ENCODE measurements around the gene SPTA1. TPM values are rescaled to one million over a fixed set of nuclear protein-coding genes. Genes with fewer than 3 reads are reported as not detected.
"Not testable (repeated sequence)": the region's sequence is repeated elsewhere in the genome, so short reads cannot be mapped to it uniquely, and the experiment has no call there.

SPTA1 gene
- total RNA-seq, 2 experiments from 2014 or later: 0.44 TPM; not detected in 1

DNA sequence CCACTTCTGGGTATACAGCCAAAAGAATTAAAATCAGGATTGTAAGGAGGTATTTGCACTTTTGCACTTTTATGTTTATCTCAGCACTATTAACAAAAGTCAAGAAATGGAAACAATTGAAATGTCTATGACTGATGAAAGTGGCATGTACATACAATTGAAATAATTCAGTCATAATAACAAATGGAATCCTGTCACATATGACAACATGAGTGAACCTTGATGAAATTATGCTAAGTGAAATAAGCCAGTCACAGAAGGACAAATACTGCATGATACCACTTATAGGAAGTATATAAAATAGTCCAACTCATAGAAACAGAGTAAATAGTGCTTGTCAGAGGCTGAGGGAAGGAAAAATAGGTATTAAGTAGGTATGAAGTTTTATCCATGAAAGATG, 3.4 kb upstream of the SPTA1 start:
- Histone ChIP-seq H4K20me1 (ENCODE audit: insufficient read depth, low read length) (no peaks in the 10 kb centered on the region), H3K4me1 (ENCODE audit: insufficient read depth, low read length, poor library complexity, severe bottlenecking) (no peaks in the 10 kb centered on the region), H3K9me3 (ENCODE audit: low read length) (no peaks in the 10 kb centered on the region), H3K79me2 (ENCODE audit: insufficient read depth, low read depth, low read length) (no peaks in the 10 kb centered on the region), H3K36me3 (ENCODE audit: insufficient read depth, low read length) (no peaks in the 10 kb centered on the region), H2AFZ (ENCODE audit: low read length) (no peak overlapping the region), H3K4me3 (ENCODE audit: low read depth, low read length, poor library complexity, severe bottlenecking) (no peak overlapping the region), H3K27ac (ENCODE audit: low read depth, low read length, poor library complexity, severe bottlenecking) (no peak overlapping the region), H3K4me2 (ENCODE audit: low read length) (no peak overlapping the region), H3K9me2 (ENCODE audit: insufficient read depth, low read length) (no peaks in the 10 kb centered on the region)
- BruUV-seq (replicated peaks): no TSS peak
- CTCF ChIA-PET (ENCODE audit: unreplicated experiment): no interaction called here
- no peak for TF ChIP-seq EZH2phosphoT487 (IDR thresholded peaks at IDR 0.05; ENCODE audit: borderline replicate concordance, low read depth, low read length)
- TF ChIP-seq, protein P1, sequence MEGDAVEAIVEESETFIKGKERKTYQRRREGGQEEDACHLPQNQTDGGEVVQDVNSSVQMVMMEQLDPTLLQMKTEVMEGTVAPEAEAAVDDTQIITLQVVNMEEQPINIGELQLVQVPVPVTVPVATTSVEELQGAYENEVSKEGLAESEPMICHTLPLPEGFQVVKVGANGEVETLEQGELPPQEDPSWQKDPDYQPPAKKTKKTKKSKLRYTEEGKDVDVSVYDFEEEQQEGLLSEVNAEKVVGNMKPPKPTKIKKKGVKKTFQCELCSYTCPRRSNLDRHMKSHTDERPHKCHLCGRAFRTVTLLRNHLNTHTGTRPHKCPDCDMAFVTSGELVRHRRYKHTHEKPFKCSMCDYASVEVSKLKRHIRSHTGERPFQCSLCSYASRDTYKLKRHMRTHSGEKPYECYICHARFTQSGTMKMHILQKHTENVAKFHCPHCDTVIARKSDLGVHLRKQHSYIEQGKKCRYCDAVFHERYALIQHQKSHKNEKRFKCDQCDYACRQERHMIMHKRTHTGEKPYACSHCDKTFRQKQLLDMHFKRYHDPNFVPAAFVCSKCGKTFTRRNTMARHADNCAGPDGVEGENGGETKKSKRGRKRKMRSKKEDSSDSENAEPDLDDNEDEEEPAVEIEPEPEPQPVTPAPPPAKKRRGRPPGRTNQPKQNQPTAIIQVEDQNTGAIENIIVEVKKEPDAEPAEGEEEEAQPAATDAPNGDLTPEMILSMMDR (conservative IDR thresholded peaks at IDR 0.05; ENCODE audit: low read length): no peak
- POLR2A ChIA-PET: no interaction called here
- no peak for DNase-seq (ENCODE audit: low spot score)
- intact Hi-C loops (cut with micrococcal nuclease; ENCODE audit: unreplicated experiment): no loop called here

DNA sequence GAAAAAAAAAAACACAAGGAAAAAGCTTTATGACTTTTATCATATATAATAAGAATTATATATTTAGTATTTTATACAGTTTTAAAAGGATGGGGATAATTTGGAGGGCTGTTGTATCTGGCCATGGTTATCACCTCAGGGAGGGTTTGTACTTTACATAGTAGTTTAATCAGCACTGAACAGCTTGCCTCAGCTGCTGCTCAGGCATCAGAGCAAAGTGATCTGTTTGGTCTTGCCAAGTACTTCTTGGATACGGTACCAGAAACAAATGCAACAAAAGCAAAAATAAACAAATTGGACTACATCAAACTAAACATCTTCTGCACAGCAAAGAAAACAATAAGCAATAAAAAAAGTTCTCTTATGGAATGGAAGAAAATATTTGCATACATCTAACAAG, 2.6 kb upstream of the SPTA1 start:
- intact Hi-C loops (cut with micrococcal nuclease; ENCODE audit: unreplicated experiment): no loop called here
- Histone ChIP-seq H3K4me2 (ENCODE audit: low read length) (no peak overlapping the region), H3K27ac (ENCODE audit: low read depth, low read length, poor library complexity, severe bottlenecking) (no peak overlapping the region), H3K4me3 (ENCODE audit: low read depth, low read length, poor library complexity, severe bottlenecking) (no peak overlapping the region), H3K36me3 (ENCODE audit: insufficient read depth, low read length) (no peaks in the 10 kb centered on the region), H3K9me2 (ENCODE audit: insufficient read depth, low read length) (no peaks in the 10 kb centered on the region), H3K9me3 (ENCODE audit: low read length) (no peaks in the 10 kb centered on the region), H3K79me2 (ENCODE audit: insufficient read depth, low read depth, low read length) (no peaks in the 10 kb centered on the region), H2AFZ (ENCODE audit: low read length) (no peak overlapping the region), H4K20me1 (ENCODE audit: insufficient read depth, low read length) (no peaks in the 10 kb centered on the region), H3K4me1 (ENCODE audit: insufficient read depth, low read length, poor library complexity, severe bottlenecking) (no peaks in the 10 kb centered on the region)
- DNase-seq (ENCODE audit: low spot score): no peak
- CTCF ChIA-PET (ENCODE audit: unreplicated experiment): no interaction called here
- no TSS peak for BruUV-seq (replicated peaks)
- TF ChIP-seq, protein P1 (conservative IDR thresholded peaks at IDR 0.05; ENCODE audit: low read length): no peak
- no peak for TF ChIP-seq EZH2phosphoT487 (IDR thresholded peaks at IDR 0.05; ENCODE audit: borderline replicate concordance, low read depth, low read length)
- POLR2A ChIA-PET: no interaction called here

DNA sequence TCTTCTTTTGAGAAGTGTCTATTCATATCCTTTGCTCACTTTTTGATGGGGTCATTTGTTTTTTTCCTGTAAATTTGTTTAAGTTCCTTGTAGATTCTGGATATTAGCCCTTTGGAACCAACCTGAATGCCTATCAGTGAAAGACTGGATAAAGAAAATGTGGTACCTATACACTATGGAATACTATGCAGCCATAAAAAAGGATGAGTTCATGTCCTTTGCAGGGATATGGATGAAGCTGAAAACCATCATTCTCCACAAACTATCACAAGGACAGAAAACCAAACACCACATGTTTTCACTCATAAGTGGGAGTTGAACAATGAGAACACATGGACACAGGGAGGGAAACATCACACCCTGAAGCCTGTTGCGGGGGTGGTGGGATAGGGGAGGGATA, 1.8 kb upstream of the SPTA1 start:
- CTCF ChIA-PET (ENCODE audit: unreplicated experiment): not testable (repeated sequence)

More for the DNA sequence above, 1.8 kb upstream of the SPTA1 start:
- DNase-seq (ENCODE audit: low spot score); H2AFZ ChIP-seq (ENCODE audit: low read length); POLR2A ChIA-PET; H3K4me1 ChIP-seq (ENCODE audit: insufficient read depth, low read length, poor library complexity, severe bottlenecking); intact Hi-C loops (cut with micrococcal nuclease; ENCODE audit: unreplicated experiment); H3K9me2 ChIP-seq (ENCODE audit: insufficient read depth, low read length); BruUV-seq (replicated peaks); H3K4me3 ChIP-seq (ENCODE audit: low read depth, low read length, poor library complexity, severe bottlenecking); H3K4me2 ChIP-seq (ENCODE audit: low read length); H3K27ac ChIP-seq (ENCODE audit: low read depth, low read length, poor library complexity, severe bottlenecking); H4K20me1 ChIP-seq (ENCODE audit: insufficient read depth, low read length); H3K79me2 ChIP-seq (ENCODE audit: insufficient read depth, low read depth, low read length); H3K9me3 ChIP-seq (ENCODE audit: low read length); H3K36me3 ChIP-seq (ENCODE audit: insufficient read depth, low read length): not testable (repeated sequence)

All from OCI-LY7 (cell line).